ENCODE measurements around the gene RALGDS. TPM values are rescaled to one million over a fixed set of nuclear protein-coding genes. Genes with fewer than 3 reads are reported as not detected.

RALGDS gene
- total RNA-seq, 1 experiment from 2014 or later = 22.9 TPM

DNA sequence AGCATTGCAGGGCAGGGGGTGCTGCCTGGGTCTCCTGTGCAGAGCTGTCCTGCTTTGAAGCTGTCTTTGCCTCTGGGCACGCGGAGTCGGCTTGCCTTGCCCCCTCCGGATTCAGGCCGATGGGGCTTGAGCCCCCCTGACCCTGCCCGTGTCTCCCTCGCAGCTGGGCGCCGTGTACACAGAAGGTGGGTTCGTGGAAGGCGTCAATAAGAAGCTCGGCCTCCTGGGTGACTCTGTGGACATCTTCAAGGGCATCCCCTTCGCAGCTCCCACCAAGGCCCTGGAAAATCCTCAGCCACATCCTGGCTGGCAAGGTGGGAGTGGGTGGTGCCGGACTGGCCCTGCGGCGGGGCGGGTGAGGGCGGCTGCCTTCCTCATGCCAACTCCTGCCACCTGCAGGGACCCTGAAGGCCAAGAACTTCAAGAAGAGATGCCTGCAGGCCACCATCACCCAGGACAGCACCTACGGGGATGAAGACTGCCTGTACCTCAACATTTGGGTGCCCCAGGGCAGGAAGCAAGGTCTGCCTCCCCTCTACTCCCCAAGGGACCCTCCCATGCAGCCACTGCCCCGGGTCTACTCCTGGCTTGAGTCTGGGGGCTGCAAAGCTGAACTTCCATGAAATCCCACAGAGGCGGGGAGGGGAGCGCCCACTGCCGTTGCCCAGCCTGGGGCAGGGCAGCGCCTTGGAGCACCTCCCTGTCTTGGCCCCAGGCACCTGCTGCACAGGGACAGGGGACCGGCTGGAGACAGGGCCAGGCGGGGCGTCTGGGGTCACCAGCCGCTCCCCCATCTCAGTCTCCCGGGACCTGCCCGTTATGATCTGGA lies 56.6 kb downstream of the RALGDS start:
- Mint-ChIP-seq H3K4me1 (peaks cover 24% of the 10 kb centered on the region), H3K4me3 (no peak overlapping the region), H3K27ac (no peak overlapping the region), H3K27me3 (ENCODE audit: low read depth) (no peaks in the 10 kb centered on the region), H3K36me3 (no peaks in the 10 kb centered on the region), H3K9me3 (no peaks in the 10 kb centered on the region)
- ChIA-PET CTCF (interaction anchor here (1.3 to 2.2 kb wide), 3 partner anchors 16 to 124 kb away, joined by 3 to 9 read pairs (median 5); no protein-coding TSS in a partner anchor), POLR2A (no interaction called here)
- ATAC-seq (no peak), DNase-seq (ENCODE audit: low spot score) (no peak)
- TF ChIP-seq EMX1 (CRISPR knock-in tag; IDR thresholded peaks at IDR 0.05) (no peak), ZNF232 (CRISPR knock-in tag; IDR thresholded peaks at IDR 0.05) (no peak), JUN (CRISPR knock-in tag; IDR thresholded peaks at IDR 0.05) (no peak), PREB (CRISPR knock-in tag; IDR thresholded peaks at IDR 0.05; ENCODE audit: borderline replicate concordance) (no peak), TCF7 (CRISPR knock-in tag; IDR thresholded peaks at IDR 0.05; ENCODE audit: low read depth) (no peak), MXD4 (CRISPR knock-in tag; IDR thresholded peaks at IDR 0.05; ENCODE audit: borderline replicate concordance) (no peak), ZNF512 (CRISPR knock-in tag; IDR thresholded peaks at IDR 0.05; ENCODE audit: borderline replicate concordance) (no peak), ATF6 (CRISPR knock-in tag; IDR thresholded peaks at IDR 0.05) (no peak), E2F5 (CRISPR knock-in tag; IDR thresholded peaks at IDR 0.05) (no peak)
- TF ChIP-seq, protein P1, sequence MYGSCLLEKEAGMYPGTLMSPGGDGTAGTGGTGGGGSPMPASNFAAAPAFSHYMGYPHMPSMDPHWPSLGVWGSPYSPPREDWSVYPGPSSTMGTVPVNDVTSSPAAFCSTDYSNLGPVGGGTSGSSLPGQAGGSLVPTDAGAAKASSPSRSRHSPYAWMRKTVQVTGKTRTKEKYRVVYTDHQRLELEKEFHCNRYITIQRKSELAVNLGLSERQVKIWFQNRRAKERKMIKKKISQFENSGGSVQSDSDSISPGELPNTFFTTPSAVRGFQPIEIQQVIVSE (CRISPR knock-in tag; IDR thresholded peaks at IDR 0.05; ENCODE audit: borderline replicate concordance) = no peak
- TF ChIP-seq, protein P2, sequence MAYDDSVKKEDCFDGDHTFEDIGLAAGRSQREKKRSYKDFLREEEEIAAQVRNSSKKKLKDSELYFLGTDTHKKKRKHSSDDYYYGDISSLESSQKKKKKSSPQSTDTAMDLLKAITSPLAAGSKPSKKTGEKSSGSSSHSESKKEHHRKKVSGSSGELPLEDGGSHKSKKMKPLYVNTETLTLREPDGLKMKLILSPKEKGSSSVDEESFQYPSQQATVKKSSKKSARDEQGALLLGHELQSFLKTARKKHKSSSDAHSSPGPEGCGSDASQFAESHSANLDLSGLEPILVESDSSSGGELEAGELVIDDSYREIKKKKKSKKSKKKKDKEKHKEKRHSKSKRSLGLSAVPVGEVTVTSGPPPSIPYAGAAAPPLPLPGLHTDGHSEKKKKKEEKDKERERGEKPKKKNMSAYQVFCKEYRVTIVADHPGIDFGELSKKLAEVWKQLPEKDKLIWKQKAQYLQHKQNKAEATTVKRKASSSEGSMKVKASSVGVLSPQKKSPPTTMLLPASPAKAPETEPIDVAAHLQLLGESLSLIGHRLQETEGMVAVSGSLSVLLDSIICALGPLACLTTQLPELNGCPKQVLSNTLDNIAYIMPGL (CRISPR knock-in tag; IDR thresholded peaks at IDR 0.05) = no peak
- TF ChIP-seq, protein P3, sequence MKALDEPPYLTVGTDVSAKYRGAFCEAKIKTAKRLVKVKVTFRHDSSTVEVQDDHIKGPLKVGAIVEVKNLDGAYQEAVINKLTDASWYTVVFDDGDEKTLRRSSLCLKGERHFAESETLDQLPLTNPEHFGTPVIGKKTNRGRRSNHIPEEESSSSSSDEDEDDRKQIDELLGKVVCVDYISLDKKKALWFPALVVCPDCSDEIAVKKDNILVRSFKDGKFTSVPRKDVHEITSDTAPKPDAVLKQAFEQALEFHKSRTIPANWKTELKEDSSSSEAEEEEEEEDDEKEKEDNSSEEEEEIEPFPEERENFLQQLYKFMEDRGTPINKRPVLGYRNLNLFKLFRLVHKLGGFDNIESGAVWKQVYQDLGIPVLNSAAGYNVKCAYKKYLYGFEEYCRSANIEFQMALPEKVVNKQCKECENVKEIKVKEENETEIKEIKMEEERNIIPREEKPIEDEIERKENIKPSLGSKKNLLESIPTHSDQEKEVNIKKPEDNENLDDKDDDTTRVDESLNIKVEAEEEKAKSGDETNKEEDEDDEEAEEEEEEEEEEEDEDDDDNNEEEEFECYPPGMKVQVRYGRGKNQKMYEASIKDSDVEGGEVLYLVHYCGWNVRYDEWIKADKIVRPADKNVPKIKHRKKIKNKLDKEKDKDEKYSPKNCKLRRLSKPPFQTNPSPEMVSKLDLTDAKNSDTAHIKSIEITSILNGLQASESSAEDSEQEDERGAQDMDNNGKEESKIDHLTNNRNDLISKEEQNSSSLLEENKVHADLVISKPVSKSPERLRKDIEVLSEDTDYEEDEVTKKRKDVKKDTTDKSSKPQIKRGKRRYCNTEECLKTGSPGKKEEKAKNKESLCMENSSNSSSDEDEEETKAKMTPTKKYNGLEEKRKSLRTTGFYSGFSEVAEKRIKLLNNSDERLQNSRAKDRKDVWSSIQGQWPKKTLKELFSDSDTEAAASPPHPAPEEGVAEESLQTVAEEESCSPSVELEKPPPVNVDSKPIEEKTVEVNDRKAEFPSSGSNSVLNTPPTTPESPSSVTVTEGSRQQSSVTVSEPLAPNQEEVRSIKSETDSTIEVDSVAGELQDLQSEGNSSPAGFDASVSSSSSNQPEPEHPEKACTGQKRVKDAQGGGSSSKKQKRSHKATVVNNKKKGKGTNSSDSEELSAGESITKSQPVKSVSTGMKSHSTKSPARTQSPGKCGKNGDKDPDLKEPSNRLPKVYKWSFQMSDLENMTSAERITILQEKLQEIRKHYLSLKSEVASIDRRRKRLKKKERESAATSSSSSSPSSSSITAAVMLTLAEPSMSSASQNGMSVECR (CRISPR knock-in tag; IDR thresholded peaks at IDR 0.05; ENCODE audit: borderline replicate concordance) = no peak

Data from WTC11 (cell line).